ENCODE measurements around the gene ELMO2. TPM values are rescaled to one million over a fixed set of nuclear protein-coding genes. Genes with fewer than 3 reads are reported as not detected.

Gene ELMO2
- total RNA-seq, 1 donor from 2014 or later, result 60.3 TPM

DNA sequence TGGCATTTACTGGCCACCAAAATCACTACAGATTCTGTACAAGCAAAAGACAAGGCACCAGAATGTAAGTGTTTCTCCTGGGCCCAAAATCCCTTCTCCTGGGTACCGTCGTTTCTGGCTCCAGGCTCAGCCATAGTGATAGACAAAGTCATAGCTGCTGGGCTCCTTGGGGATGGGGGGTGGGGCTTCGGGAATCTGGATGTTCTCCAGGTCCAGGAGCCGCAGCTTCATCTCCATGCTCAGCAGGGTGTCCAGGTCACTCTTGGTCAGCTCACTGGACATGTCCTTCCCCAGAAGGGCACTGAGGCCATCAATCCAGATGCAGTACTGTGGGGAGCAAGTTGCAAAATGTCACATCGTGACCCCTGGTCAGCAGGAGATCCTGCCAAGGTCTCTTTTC, 39.2 kb downstream of the ELMO2 start:
- no peak for DNase-seq
- no peak overlapping the region for H3K4me3 Mint-ChIP-seq (ENCODE audit: unreplicated experiment)
- H3K36me3 Mint-ChIP-seq (ENCODE audit: unreplicated experiment), result peaks cover 4% of the 10 kb centered on the region
- peaks cover 19% of the 10 kb centered on the region for H3K4me1 Mint-ChIP-seq (ENCODE audit: low read depth, unreplicated experiment)
- peaks cover 5% of the 10 kb centered on the region for H3K9me3 Mint-ChIP-seq (ENCODE audit: unreplicated experiment)
- TF ChIP-seq, protein P1, sequence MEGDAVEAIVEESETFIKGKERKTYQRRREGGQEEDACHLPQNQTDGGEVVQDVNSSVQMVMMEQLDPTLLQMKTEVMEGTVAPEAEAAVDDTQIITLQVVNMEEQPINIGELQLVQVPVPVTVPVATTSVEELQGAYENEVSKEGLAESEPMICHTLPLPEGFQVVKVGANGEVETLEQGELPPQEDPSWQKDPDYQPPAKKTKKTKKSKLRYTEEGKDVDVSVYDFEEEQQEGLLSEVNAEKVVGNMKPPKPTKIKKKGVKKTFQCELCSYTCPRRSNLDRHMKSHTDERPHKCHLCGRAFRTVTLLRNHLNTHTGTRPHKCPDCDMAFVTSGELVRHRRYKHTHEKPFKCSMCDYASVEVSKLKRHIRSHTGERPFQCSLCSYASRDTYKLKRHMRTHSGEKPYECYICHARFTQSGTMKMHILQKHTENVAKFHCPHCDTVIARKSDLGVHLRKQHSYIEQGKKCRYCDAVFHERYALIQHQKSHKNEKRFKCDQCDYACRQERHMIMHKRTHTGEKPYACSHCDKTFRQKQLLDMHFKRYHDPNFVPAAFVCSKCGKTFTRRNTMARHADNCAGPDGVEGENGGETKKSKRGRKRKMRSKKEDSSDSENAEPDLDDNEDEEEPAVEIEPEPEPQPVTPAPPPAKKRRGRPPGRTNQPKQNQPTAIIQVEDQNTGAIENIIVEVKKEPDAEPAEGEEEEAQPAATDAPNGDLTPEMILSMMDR (IDR thresholded peaks at IDR 0.05; ENCODE audit: partially characterized antibody, unreplicated experiment), result no peak
- no peak overlapping the region for H3K27ac Mint-ChIP-seq (ENCODE audit: unreplicated experiment)
- no peaks in the 10 kb centered on the region for H3K27me3 Mint-ChIP-seq (ENCODE audit: unreplicated experiment)

- TF ChIP-seq, protein P1 (IDR thresholded peaks at IDR 0.05; ENCODE audit: partially characterized antibody, unreplicated experiment), result no peak
- Mint-ChIP-seq H3K9me3 (ENCODE audit: unreplicated experiment) (peaks cover 5% of the 10 kb centered on the region), H3K4me3 (ENCODE audit: unreplicated experiment) (no peak overlapping the region), H3K36me3 (ENCODE audit: unreplicated experiment) (peaks cover 4% of the 10 kb centered on the region), H3K4me1 (ENCODE audit: low read depth, unreplicated experiment) (peaks cover 19% of the 10 kb centered on the region), H3K27ac (ENCODE audit: unreplicated experiment) (no peak overlapping the region), H3K27me3 (ENCODE audit: unreplicated experiment) (no peaks in the 10 kb centered on the region)
- DNase-seq, result no peak
Observed at GRCh38 chr20:46366826-46367225, 39.6 kb downstream of the ELMO2 start.

- Mint-ChIP-seq H3K27me3 (ENCODE audit: unreplicated experiment) (no peaks in the 10 kb centered on the region), H3K9me3 (ENCODE audit: unreplicated experiment) (peaks cover 5% of the 10 kb centered on the region), H3K4me1 (ENCODE audit: low read depth, unreplicated experiment) (peaks cover 19% of the 10 kb centered on the region), H3K27ac (ENCODE audit: unreplicated experiment) (peak overlapping the region; percentile 81), H3K36me3 (ENCODE audit: unreplicated experiment) (no peaks in the 10 kb centered on the region), H3K4me3 (ENCODE audit: unreplicated experiment) (peak overlapping the region; percentile 93)
- DNase-seq, result no peak
- TF ChIP-seq, protein P1 (IDR thresholded peaks at IDR 0.05; ENCODE audit: partially characterized antibody, unreplicated experiment), result no peak
Observed at GRCh38 chr20:46365487-46366220, 40.8 kb downstream of the ELMO2 start.

DNA sequence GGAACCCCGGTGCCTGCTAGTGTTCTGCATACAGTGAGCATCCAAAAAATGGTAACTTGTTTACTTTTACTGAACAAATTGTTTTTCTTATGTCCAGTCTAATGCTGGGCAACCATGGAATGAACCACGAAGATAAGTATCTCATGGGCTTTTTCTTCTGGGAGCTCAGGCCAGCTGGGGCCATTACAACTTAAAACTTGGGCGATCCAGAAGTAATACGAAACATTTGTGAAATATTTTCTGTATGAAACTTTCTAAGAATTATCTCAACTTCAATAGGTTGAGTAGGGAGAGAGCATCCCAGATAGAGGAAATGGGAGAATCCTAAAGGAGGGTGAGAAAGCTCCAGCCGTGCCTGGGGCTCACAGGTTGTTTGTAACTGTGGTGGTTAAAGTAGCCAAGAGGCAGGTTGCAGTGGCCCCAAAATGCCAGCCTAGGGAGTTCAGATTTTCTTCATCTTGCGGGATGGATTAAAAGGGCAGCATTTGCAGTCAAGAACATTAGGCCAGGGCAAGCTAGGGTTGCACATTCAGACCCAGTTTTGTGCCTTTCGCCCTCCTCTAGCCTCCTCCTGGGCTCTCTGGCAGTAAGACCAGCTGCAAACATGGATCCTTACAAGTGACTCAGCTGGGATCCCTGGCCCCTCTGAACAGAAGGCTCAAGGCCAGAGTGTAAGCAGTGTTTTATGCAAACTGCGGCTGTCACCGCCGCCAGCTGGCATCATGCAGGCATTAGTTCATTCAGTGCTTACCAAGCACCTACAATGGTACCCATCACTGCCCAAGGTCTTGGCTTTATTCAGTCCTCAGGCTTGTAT, 41.5 kb downstream of the ELMO2 start:
- Mint-ChIP-seq H3K27ac (ENCODE audit: unreplicated experiment) (peak overlapping the region; percentile 81), H3K36me3 (ENCODE audit: unreplicated experiment) (no peaks in the 10 kb centered on the region), H3K27me3 (ENCODE audit: unreplicated experiment) (no peaks in the 10 kb centered on the region), H3K9me3 (ENCODE audit: unreplicated experiment) (peaks cover 5% of the 10 kb centered on the region), H3K4me1 (ENCODE audit: low read depth, unreplicated experiment) (peaks cover 19% of the 10 kb centered on the region), H3K4me3 (ENCODE audit: unreplicated experiment) (peak overlapping the region; percentile 93)
- TF ChIP-seq, protein P1 (IDR thresholded peaks at IDR 0.05; ENCODE audit: partially characterized antibody, unreplicated experiment), result no peak
- no peak for DNase-seq

All from glutamatergic neuron (in vitro differentiated cells).